Measurements from ENCODE around the gene RALGAPA1. TPM values are rescaled to one million over a fixed set of nuclear protein-coding genes. Genes with fewer than 3 reads are reported as not detected.

Gene RALGAPA1
- polyA plus RNA-seq, 1 of the 3 experiments (the other 2 are of a cell fraction), result 3.6 TPM

- Histone ChIP-seq H3K4me3 (ENCODE audit: low read depth in 2 of 2, low read length in 1 of 2) (no peak overlapping the region), H3K9me3 (no peaks in the 10 kb centered on the region), H2AFZ (ENCODE audit: low read depth) (no peak overlapping the region), H3K9ac (no peak overlapping the region), H3K4me1 (ENCODE audit: control insufficient read depth in 1 of 2, insufficient read depth in 2 of 2, low read depth in 1 of 2, low read length in 1 of 2) (no peaks in the 10 kb centered on the region), H3K27ac (ENCODE audit: low read depth in 2 of 2, low read length in 1 of 2) (no peak overlapping the region), H3K79me2 (ENCODE audit: insufficient read depth) (no peaks in the 10 kb centered on the region), H4K20me1 (ENCODE audit: insufficient read depth) (no peaks in the 10 kb centered on the region), H3K27me3 (ENCODE audit: insufficient read depth) (no peaks in the 10 kb centered on the region), H3F3A (replicated peaks; ENCODE audit: insufficient read depth) (peaks cover 5% of the 10 kb centered on the region), H3K4me2 (no peak overlapping the region), H3K36me3 (replicated peaks in 1 of 2; ENCODE audit: control insufficient read depth in 1 of 2, insufficient read depth in 2 of 2, low read length in 1 of 2) (peaks cover 4 to 7% of the 10 kb centered on the region in 2 experiments), H3K9me2 (no peaks in the 10 kb centered on the region)
- TF ChIP-seq TAF1 (IDR thresholded peaks at IDR 0.05; ENCODE audit: borderline replicate concordance, low read depth, low read length) (no peak), CHD2 (IDR thresholded peaks at IDR 0.05; ENCODE audit: low read length, partially characterized antibody) (no peak), MAX (IDR thresholded peaks at IDR 0.05; ENCODE audit: low read depth) (no peak), RCOR1 (IDR thresholded peaks at IDR 0.05; ENCODE audit: low read length) (no peak), YY1 (IDR thresholded peaks at IDR 0.05; ENCODE audit: low read depth) (no peak), RXRA (IDR thresholded peaks at IDR 0.05; ENCODE audit: borderline replicate concordance, low read depth) (no peak), POLR2AphosphoS5 (IDR thresholded peaks at IDR 0.05; ENCODE audit: low read depth, low read length) (no peak), PBX3 (IDR thresholded peaks at IDR 0.05) (no peak), TEAD4 (IDR thresholded peaks at IDR 0.05; ENCODE audit: borderline replicate concordance, insufficient read depth) (no peak), RAD21 (IDR thresholded peaks at IDR 0.05; ENCODE audit: low read length) (no peak), FOXM1 (IDR thresholded peaks at IDR 0.05; ENCODE audit: low read depth) (no peak)
- ChIA-PET CTCF (no interaction called here), POLR2A (no interaction called here)
- DNase-seq, result no peak
- WGBS (ENCODE audit: low lambda C conversion rate), result 96% methylated on average over 5 of the region's 5 CpGs
These were observed 42.9 kb downstream of the RALGAPA1 start for GRCh38 chr14:35766036-35766699.

GRCh38 chr14:35761922-35762321 lies 47.2 kb downstream of the RALGAPA1 start:
- Histone ChIP-seq H3K27ac (ENCODE audit: low read depth in 2 of 2, low read length in 1 of 2) (no peak overlapping the region), H3K4me2 (no peak overlapping the region), H3K9me3 (no peaks in the 10 kb centered on the region), H3K36me3 (replicated peaks in 1 of 2; ENCODE audit: control insufficient read depth in 1 of 2, insufficient read depth in 2 of 2, low read length in 1 of 2) (peaks cover 4 to 13% of the 10 kb centered on the region in 2 experiments), H3K9ac (no peak overlapping the region), H3K4me1 (ENCODE audit: control insufficient read depth in 1 of 2, insufficient read depth in 2 of 2, low read depth in 1 of 2, low read length in 1 of 2) (no peaks in the 10 kb centered on the region), H3K9me2 (no peaks in the 10 kb centered on the region), H3F3A (replicated peaks; ENCODE audit: insufficient read depth) (no peaks in the 10 kb centered on the region), H2AFZ (ENCODE audit: low read depth) (no peak overlapping the region), H3K79me2 (ENCODE audit: insufficient read depth) (no peaks in the 10 kb centered on the region), H3K4me3 (ENCODE audit: low read depth in 2 of 2, low read length in 1 of 2) (no peak overlapping the region), H4K20me1 (ENCODE audit: insufficient read depth) (no peaks in the 10 kb centered on the region), H3K27me3 (ENCODE audit: insufficient read depth) (no peaks in the 10 kb centered on the region)
- DNase-seq, result no peak
- ChIA-PET POLR2A (no interaction called here), CTCF (interaction anchor here (1.0 kb wide), 1 partner anchor 11 kb away, joined by 3 read pairs; no protein-coding TSS in a partner anchor)
- 95% methylated on average over 4 of the region's 4 CpGs for WGBS (ENCODE audit: low lambda C conversion rate)
- TF ChIP-seq RCOR1 (IDR thresholded peaks at IDR 0.05; ENCODE audit: low read length), result no peak
- TF ChIP-seq EP300 (IDR thresholded peaks at IDR 0.05; ENCODE audit: borderline replicate concordance in 1 of 2, low read depth in 1 of 2, low read length in 1 of 2), result no peak
- TF ChIP-seq TAF1 (IDR thresholded peaks at IDR 0.05; ENCODE audit: borderline replicate concordance, low read depth, low read length), result no peak
- no peak for TF ChIP-seq POLR2AphosphoS5 (IDR thresholded peaks at IDR 0.05; ENCODE audit: low read depth, low read length)
- TF ChIP-seq MXI1 (IDR thresholded peaks at IDR 0.05; ENCODE audit: low read depth, low read length), result no peak
- TF ChIP-seq REST (IDR thresholded peaks at IDR 0.05; ENCODE audit: low read depth, low read length), result no peak
- no peak for TF ChIP-seq RAD21 (IDR thresholded peaks at IDR 0.05; ENCODE audit: low read length)
- TF ChIP-seq FOXM1 (IDR thresholded peaks at IDR 0.05; ENCODE audit: low read depth), result no peak
- TF ChIP-seq YY1 (IDR thresholded peaks at IDR 0.05; ENCODE audit: low read depth), result no peak
- TF ChIP-seq FOSL2 (IDR thresholded peaks at IDR 0.05; ENCODE audit: borderline replicate concordance, low read depth), result no peak
- TF ChIP-seq USF1 (IDR thresholded peaks at IDR 0.05; ENCODE audit: borderline replicate concordance, low read depth), result no peak
- TF ChIP-seq RFX5 (IDR thresholded peaks at IDR 0.05; ENCODE audit: low read length), result no peak
- no peak for TF ChIP-seq SMC3 (IDR thresholded peaks at IDR 0.05; ENCODE audit: low read depth, low read length)
- TF ChIP-seq FOXJ3 (CRISPR knock-in tag; IDR thresholded peaks at IDR 0.05), result no peak
- no peak for TF ChIP-seq NFIC (IDR thresholded peaks at IDR 0.05; ENCODE audit: borderline replicate concordance)
